Measurements from ENCODE around the gene HOXD4. TPM values are rescaled to one million over a fixed set of nuclear protein-coding genes. Genes with fewer than 3 reads are reported as not detected.

Gene HOXD4
- total RNA-seq, 4 donors from 2014 or later = 0.29 to 1.4 TPM; not detected in 2

DNA sequence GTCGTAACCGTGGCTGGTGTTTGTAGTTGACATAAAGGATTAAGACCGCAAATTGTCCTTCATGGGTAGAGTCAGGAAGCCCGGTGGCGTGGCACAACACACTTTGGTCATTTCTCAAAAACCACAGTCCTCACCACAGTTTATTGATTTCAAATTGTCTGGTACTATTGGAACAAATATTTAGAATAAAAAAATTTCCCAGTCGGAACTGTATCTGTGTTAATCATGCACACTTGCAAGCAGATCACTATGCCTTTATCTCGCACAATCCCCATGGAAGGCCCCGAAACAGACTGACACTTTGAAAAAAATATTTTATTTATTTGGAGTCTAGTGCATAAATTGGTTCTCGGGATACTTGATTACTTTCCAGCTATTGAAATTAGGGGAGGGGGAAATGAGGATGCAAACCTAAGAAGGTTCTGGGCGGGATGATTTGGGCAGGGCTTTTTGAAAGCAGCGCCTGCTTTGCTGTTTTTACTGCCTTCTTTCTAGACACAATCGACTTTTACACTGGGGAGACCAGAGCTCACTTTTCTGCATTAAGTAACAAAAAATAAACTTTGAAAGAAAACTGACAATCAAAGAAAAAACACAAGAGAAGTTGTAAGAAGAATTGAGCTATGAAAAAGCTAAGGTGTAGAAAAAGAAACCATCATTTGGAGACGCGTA lies 21.7 kb downstream of the HOXD4 start:
- H3K27ac ChIP-seq = no peak overlapping the region
- DNase-seq (no peak), ATAC-seq (no peak)
- no peaks in the 10 kb centered on the region for H3K9me3 ChIP-seq
- in situ Hi-C loops (cut with MboI; ENCODE audit: low sequenced_read_pairs in 4 of 4) (no loop called here), intact Hi-C loops (cut with DNase I; ENCODE audit: low total_unique reads) (no loop called here)
- no peak for TF ChIP-seq POLR2A (IDR thresholded peaks at IDR 0.05)
- TF ChIP-seq, protein P1, sequence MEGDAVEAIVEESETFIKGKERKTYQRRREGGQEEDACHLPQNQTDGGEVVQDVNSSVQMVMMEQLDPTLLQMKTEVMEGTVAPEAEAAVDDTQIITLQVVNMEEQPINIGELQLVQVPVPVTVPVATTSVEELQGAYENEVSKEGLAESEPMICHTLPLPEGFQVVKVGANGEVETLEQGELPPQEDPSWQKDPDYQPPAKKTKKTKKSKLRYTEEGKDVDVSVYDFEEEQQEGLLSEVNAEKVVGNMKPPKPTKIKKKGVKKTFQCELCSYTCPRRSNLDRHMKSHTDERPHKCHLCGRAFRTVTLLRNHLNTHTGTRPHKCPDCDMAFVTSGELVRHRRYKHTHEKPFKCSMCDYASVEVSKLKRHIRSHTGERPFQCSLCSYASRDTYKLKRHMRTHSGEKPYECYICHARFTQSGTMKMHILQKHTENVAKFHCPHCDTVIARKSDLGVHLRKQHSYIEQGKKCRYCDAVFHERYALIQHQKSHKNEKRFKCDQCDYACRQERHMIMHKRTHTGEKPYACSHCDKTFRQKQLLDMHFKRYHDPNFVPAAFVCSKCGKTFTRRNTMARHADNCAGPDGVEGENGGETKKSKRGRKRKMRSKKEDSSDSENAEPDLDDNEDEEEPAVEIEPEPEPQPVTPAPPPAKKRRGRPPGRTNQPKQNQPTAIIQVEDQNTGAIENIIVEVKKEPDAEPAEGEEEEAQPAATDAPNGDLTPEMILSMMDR (IDR thresholded peaks at IDR 0.05 in 4 of 5, conservative IDR thresholded peaks at IDR 0.05 in 1 of 5) = no peak
- H3K27me3 ChIP-seq = peaks cover 27 to 45% (median 43%) of the 10 kb centered on the region in 3 donors
- H3K36me3 ChIP-seq = no peaks in the 10 kb centered on the region
- H3K4me3 ChIP-seq = no peak overlapping the region
- H3K4me1 ChIP-seq = peaks cover 0 to under 1% of the 10 kb centered on the region in 2 donors

DNA sequence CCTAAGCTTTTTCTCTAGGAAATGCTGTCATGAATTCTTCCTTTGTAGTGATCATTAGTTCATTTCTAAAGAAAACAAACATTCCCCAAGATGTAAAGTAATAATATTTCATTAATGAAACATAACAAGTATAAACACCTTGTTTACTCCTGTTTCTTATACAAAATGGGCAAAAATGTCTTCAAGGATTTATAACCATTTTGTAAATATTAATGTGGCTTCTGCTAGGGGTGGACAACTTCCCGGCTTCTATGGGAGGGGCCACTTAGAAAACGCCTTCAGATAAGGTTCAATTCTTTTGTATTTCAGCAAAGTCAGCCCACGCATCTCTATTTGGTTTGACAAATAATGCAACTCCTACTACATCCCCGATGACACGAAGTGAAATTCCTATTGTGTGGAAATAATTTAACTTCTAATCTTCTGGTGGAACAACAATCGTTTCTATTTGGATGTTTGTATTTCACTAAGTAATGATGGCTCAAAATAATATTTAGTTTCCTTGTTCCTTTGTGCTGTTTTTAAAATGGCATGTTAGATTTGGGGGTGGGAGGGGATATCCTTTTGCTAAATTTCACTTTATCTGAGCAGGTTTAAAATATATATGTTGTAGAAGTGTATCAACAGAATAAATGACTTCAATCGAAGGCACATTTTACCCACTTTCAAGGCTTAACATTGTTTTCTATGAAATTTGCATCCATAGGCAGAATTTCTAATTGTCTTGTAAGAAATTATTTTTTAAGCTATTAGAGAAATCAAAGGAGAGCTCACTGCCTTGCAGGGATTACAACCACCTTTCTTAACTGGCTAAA lies 22.4 kb downstream of the HOXD4 start:
- in situ Hi-C loops (cut with MboI; ENCODE audit: low sequenced_read_pairs in 4 of 4) = no loop called here
- H3K9me3 ChIP-seq = no peaks in the 10 kb centered on the region
- H3K4me1 ChIP-seq = peaks cover 0 to 7% of the 10 kb centered on the region in 2 donors
- ATAC-seq = no peak
- peaks cover 34 to 52% (median 46%) of the 10 kb centered on the region in 3 donors for H3K27me3 ChIP-seq
- no peak for DNase-seq
- no peaks in the 10 kb centered on the region for H3K36me3 ChIP-seq
- H3K27ac ChIP-seq = no peak overlapping the region
- no peak overlapping the region for H3K4me3 ChIP-seq
- TF ChIP-seq POLR2A (IDR thresholded peaks at IDR 0.05) = no peak
- TF ChIP-seq, protein P1 (IDR thresholded peaks at IDR 0.05 in 4 of 5, conservative IDR thresholded peaks at IDR 0.05 in 1 of 5) = no peak
- intact Hi-C loops (cut with DNase I; ENCODE audit: low total_unique reads) = no loop called here

DNA sequence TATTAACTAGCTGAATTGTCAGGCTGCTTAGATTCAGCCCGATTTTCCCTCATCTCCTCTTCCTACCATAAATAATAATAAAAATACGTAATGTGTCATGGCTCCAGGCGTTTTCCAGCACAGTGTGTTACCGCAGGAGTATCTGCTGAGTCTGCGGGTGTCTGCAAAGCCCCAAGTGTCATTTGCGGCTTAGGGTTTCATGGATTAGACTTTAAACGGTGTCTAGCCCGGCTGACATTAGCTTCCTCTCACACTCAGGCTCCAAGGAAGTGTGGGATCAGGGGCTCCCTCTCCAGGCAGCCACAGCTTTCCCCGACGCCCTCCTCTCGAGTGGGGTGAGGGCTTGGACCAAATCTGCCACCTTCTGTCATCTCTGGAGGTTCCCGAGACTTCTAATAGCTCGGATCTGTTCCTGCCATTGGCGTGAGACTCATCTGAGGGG lies 23.1 kb downstream of the HOXD4 start:
- Histone ChIP-seq H3K27ac (no peak overlapping the region), H3K36me3 (no peaks in the 10 kb centered on the region), H3K27me3 (peaks cover 36 to 58% (median 50%) of the 10 kb centered on the region in 3 donors), H3K9me3 (no peaks in the 10 kb centered on the region), H3K4me3 (no peak overlapping the region), H3K4me1 (peaks cover 0 to 7% of the 10 kb centered on the region in 2 donors)
- TF ChIP-seq POLR2A (IDR thresholded peaks at IDR 0.05) = no peak
- TF ChIP-seq, protein P1 (IDR thresholded peaks at IDR 0.05 in 4 of 5, conservative IDR thresholded peaks at IDR 0.05 in 1 of 5) = no peak
- DNase-seq = no peak
- ATAC-seq = no peak
- in situ Hi-C loops (cut with MboI; ENCODE audit: low sequenced_read_pairs in 4 of 4) (no loop called here), intact Hi-C loops (cut with DNase I; ENCODE audit: low total_unique reads) (no loop called here)

DNA sequence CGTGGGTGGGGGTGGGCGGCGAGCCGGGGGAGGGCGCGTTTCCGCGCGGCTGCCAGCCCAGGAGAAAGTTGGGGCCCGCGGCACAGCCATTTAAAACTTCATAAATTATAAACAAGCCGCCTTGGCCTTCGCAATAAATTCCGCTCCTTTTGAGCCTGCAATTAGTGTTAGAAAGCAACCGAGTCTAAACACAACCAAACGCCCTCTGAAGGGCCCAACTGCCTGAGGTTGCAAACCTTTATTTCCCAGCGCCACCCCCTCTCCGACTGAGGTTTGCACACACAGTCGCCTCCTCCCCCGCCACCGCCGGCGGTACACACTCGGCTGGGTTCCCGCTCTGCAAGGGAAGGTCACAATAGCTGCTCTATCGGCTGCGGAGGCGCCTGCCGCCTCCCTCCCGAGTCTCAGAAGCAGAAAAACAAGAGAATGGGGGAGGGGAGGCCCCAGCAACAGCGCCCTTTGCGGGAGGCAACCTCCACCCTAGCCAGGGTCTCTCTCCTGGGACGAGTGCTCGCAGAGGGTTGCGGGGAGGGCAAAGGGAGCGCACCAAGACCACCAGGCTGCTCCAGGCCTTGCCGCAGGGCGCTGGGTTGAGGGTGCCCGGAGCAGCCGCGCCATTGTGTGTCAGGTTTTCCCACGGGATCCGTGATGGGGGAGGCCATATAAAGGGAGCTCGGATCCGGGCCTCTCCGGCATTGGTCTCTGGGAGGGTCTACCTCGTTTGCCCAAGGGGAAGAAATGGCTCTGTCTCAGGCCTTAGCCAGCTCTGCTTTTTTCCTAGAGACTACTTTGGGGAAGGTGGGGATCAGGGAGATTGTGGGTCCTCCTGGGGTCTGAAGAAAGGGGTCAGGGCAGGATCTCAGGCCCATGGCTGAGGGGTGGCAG lies 23.7 kb downstream of the HOXD4 start:
- Histone ChIP-seq H3K9me3 (no peaks in the 10 kb centered on the region), H3K36me3 (no peaks in the 10 kb centered on the region), H3K27ac (no peak overlapping the region), H3K4me3 (no peak overlapping the region), H3K27me3 (peaks cover 36 to 65% (median 56%) of the 10 kb centered on the region in 3 donors), H3K4me1 (peaks cover 0 to 7% of the 10 kb centered on the region in 2 donors)
- TF ChIP-seq, protein P1 (IDR thresholded peaks at IDR 0.05 in 4 of 5, conservative IDR thresholded peaks at IDR 0.05 in 1 of 5) = no peak
- no peak for TF ChIP-seq POLR2A (IDR thresholded peaks at IDR 0.05)
- intact Hi-C loops (cut with DNase I; ENCODE audit: low total_unique reads) = no loop called here
- ATAC-seq (no peak), DNase-seq (no peak)
- in situ Hi-C loops (cut with MboI; ENCODE audit: low sequenced_read_pairs in 4 of 4) = no loop called here
